ENCODE results near the gene TYMP.
A peak's percentile ranks its signal among the peaks of the same experiment; 100 is the strongest.
"Not testable (repeated sequence)": the region's sequence is repeated elsewhere in the genome, so short reads cannot be mapped to it uniquely, and the experiment has no call there.

Gene TYMP

DNA sequence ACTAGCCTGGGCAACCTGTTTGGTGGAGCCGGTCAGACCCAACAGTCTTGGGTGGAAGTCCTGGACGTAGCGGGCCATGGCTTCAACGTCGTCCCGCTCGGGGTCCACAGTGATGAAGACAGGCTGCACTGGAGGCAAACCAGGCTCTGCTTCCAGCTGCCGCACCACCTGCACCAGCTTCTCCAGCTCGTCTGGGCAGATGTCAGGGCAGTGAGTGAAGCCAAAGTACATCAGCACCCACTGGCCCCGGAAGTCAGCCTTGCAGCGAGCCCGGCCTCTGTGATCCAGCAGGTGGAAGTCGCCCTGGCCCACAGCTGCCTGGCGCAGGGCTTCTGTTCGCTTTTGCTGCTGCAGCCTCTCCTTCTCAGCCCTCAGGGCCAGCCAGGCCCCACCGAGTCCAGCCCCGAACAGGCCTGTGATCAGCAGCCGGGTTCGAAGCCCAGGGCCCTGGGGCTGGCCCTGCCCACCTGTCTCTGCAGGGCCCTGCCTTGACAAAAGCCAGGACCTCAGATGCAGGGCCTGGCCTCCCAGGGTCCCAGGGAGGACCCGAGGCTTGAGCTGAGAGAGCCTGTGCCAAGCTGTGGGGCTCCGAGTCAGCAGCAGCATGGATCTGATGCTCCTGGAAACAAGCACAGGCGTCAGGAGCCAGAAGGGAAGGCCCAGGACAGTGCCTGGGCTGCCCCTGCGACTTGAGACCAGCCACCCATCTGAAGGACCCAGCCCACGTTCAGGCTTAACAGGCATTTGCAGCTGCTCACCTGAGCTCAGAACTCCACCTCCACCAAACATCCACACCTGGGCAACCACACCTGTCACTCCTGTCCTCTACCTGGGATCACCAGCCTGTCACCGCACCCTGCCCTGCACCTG lies 5.8 kb downstream of the TYMP start:
- DNase-seq: no peak

DNA sequence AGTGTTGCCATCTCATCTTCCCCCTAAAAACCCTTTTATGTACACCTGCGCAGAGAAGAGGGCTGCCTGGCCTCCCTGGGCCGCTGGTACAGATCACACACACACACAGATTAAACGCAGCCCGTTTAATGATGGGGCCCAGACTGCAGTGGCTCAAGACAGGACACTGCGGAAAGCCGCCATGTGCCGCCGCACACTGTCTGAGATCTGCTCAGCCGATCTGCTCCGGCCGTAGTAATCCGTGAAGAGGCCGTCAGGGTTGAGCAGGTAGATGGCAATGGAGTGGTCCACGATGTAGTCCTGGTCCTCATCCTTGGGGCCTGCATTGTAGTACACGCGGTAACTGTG lies 6.4 kb downstream of the TYMP start:
- no peak for DNase-seq

DNA sequence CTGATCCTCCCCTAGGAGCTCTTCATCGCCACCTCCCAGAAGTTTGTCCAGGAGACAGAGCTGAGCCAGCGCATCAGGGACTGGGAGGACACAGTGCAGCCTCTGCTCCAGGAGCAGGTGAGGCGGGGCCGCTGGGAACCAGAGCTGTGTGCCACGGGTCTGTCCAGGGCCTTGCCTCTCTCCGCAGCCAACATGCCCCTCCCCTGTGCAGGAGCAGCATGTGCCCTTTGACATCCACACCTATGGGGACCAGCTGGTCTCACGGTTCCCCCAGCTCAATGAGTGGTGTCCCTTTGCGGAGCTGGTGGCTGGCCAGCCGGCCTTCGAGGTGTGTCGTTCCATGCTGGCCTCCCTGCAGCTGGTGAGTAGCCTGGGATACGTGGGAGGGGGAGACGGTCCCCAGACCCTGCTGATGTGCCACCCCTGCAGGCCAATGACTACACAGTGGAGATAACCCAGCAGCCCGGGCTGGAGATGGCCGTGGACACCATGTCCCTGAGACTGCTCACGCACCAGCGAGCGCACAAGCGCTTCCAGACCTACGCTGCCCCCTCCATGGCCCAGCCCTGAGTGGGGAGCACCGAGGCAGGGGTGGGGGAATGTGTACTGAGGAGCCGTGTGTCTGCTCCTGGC lies 6.9 kb downstream of the TYMP start:
- no peak for DNase-seq

DNA sequence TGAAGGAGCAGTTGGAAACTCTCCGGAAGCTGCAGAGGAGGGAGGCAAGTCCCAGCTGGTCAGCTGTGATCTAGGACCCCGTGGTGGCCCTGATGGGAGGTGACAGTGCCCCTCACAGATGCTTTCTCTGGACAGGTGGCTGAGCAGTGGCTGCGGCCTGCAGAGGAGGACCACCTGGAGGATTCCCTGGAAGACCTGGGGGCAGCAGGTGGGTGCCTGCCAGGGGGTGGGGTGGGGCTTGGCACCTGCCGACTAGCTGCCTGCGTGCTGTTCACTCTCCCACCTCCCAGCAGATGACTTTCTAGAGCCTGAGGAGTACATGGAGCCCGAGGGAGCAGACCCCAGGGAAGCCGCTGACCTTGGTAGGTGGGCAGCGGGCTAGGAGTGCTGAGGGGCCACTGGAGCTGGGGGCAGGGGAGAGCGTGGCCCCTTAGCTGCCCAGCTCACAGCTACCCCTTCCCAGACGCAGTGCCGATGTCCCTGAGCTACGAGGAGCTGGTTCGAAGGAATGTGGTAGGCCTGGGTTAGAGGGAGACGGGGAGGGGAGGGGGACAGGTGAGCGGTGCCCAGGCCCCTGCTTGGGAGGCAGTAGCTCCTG lies 7.5 kb downstream of the TYMP start:
- no peak for DNase-seq

DNA sequence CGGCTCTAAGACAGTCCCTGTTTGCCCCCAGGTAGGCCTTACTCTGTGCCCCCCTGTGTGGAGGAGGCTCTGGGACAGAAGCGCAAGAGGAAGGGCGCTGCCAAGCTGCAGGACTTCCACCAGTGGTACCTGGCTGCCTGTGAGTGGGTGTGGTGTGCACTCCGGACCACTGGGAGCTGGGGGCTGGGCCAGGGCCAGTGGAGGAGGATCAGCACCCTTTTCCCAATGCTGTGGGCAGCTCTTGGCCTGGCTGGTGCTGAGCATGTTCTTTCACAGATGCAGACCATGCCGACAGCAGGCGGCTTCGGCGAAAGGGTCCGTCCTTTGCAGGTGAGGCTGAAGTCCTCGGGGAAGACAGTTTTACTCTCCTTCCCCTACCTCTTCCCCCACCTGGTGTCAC lies 8.1 kb downstream of the TYMP start:
- no peak for DNase-seq

DNA sequence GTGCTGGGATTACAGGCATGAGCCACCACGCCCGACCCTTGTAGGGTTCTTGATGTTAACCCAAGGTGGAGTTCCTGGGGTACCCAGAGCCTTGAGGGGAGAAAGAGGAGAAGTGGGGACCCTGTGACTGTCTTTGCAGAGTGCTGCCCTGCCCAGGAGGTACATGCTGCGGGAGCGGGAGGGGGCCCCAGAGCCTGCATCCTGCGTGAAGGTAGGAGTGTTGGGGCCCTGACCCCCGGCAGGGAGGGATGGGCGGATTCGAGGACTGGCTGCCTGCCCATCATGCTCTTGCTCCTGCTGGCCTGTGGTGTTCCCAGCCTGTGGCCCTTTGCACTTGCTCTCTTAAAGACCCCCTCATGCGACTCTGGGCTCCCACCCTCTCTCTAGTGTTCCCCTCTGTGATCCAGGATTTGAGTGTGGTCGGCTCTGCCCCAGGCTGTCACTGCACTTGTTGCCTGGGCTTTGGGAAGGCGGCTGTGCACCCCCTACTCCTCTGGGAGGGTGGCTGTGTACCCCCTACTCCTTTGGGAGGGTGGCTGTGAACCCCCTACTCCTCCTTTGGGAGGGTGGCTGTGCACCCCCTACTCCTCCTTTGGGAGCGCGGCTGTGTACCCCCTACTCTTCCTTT lies 8.9 kb downstream of the TYMP start:
- DNase-seq: no peak

DNA sequence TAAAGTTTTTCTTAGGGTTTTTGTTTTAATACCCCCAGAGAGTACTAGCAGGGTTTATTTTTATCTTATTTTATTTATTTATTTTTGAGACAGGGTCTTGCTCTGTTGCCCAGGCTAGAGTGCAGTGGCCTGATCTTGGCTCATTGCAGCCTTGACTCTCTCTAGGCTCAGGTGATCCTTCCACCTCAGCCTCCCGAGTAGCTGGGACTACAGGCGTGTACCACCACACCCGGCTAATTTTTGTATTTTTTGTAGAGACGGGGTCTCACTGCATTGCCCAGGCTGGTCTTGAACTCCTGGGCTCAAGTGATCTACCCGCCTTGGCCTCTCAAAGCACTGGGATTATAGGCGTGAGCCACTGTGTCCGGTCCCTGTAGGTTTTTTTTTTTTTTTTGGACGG lies 9.6 kb downstream of the TYMP start:
- DNase-seq: not testable (repeated sequence)

DNA sequence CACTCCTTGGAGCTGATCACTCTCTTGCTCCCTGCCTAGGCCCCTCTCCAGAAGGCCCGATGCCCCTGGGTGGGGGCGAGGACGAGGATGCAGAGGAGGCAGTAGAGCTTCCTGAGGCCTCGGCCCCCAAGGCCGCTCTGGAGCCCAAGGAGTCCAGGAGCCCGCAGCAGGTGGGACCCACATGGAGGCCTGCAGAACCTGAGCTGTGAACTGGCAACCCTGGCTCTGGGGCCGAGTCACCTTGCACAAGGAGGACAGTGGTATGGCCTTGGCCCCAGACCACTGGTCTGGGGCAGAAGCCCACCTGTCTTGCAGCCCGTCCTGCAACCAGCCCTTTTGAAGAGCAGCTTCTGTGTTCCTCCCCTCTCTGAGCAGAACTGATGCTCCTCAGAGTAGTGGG lies 10.7 kb downstream of the TYMP start:
- no peak for DNase-seq

DNA sequence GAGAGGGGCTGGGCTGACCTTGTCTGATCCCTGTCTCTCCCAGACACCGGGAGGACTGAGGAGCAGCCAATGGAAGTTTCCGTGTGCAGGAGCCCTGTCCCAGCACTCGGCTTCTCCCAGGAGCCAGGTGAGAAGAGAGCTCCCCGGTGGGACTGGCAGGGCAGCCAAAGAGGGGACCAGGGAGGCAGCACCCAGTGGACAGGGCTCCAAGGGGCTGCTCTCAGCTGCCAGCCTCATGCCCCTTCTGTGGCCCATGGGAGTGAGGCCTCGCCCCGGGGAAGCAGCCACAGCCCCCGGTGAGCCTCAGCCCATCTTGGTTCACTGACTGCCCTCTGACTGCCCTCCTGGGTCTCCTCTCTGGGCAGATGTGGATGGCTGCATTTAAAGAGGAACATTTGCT lies 11.2 kb downstream of the TYMP start:
- DNase-seq: no peak

DNA sequence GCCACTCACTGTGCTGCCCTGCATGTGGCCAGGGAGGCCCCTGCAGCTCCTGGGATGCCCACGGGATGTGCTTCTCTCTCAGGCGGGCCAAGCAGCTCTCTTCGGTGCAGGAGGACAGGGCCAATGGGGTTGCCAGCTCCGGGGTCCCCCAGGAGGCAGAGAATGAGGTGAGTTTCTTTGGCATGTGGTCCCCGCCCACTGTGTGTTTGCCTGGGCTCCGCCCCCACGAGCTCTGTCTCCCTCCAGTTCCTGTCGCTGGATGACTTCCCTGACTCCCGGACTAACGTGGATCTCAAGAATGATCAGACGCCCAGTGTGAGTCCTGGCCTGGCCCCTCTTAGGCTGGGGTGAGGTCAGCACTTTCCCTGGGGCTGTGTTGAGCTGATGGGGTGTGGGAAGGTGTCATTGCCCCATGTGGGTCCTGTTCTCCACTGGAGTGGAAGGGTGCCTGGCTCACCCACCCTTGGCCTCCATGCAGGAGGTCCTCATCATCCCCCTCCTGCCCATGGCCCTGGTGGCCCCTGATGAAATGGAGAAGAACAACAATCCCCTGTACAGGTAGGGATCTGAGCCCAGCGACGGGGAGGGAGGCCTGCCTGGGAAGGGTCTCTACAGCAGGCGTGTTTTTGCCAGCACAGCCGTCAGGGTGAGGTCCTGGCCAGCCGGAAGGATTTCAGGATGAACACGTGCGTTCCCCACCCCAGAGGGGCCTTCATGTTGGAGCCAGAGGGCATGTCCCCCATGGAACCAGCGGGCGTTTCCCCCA lies 12.1 kb downstream of the TYMP start:
- DNase-seq: no peak

DNA sequence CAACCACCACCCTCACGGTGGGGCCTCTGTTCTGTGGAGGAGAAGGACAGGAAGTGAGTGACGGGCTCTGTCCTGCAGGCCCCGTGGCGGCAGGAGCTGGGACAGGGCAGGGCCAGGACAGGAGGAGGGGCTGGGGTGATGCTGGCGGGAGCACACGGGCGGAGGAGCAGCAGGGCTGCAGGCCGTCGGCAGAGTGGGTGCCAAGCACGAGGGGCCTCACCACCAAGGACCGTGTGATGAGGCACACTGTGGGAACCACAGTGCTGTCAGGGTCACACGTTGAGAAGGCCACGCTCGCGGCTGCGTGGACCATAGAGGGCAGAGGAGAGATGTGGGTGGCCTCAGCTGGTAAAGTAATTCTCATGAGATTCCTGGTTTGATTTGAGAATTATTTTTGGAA lies 12.9 kb downstream of the TYMP start:
- no peak for DNase-seq

DNA sequence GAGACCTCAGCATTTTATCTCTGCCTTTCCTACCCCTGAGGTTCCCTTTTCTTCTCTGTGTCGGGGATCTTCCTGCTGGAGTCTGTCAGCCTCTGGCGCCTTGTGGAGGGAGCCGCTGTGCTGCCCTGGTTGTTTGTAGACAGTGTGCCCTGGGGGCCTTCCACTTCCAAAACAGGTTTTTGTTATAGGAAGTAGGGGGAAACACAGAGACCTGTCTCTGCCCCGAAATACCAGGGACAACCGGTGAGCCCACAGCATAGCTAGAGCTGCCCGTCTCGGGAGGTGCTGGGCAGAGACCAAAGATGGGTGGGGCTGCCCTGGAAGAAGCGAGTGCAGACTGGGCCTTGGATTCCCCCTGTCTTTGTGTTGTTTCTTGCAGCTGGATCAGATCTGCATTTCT lies 13.7 kb downstream of the TYMP start:
- no peak for DNase-seq

DNA sequence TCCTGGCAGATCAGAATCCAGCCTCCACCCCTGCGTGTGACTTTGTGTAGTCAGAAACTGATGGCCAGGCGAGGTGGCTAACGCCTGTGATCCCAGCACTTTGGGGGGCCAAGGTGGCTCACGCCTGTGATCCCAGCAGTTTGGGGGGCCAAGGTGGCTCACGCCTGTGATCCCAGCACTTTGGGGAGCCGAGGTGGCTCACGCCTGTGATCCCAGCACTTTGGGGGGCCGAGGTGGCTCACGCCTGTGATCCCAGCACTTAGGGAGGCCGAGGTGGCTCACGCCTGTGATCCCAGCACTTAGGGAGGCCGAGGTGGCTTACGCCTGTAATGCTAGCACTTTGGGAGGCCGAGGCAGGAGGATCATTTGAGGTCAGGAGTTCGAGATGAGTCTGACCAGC lies 16.6 kb downstream of the TYMP start:
- no peak for DNase-seq

DNA sequence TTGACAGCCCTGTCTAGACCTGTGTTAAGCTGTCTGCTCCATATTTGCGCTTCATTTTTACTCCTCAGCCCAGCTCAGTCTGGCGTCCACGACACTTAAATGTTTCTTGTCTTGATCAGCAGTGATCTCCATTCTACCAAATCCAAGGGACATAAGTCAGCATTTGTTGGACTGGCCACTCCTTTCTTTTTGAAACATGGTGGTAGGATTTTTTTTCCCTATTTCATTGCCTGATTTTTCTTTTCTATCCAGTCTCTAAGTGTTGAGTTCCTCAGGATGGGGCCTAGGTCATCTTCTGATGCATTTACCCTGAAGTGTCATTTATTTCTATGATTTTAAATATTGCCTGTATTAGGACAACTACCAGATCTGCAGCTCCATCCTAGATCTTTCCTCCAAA lies 20.9 kb downstream of the TYMP start:
- DNase-seq: no peak

DNA sequence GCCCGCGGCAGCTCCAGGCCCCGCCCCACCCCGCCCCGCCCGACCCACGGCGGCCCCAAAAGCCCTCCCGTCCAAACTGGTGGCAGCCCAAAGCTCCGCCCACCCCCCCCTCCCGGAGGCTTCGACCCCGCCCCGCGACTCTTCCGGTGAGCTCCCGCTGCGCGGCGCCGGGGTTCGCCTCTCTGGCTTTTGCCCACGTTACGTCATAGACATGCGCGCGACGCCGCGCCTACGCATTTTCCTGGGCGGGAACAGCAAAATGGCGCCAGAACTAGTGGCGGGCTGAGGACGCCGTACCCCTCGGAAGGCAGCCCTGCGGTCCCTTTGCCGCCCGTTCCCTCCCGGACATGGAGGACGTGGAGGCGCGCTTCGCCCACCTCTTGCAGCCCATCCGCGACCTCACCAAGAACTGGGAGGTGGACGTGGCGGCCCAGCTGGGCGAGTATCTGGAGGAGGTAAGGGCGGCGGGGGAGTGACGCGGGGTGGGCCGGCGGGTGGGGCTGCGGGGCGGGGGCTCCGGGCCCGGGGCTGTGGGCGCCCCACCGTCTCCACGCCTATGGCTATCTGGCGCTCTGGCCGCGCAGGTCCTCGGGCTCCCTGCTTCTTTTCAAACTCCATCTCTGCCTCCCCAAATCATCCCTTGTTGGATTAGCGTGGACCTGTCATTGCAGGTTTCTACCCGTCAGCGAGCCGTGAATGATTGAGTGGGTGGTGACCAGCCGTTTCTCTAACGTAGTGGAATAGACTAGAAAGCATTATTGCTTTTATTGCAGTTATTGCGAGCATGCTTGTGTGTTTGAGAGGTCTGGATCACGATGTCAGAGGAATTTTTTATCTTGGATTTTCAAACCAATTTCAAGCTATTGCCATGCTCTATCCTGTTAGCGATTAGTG lies 21.6 kb downstream of the TYMP start, which contains the start of gene NCAPH2:
NCAPH2 (plus strand) TSS at position 234 of the 894 bp plus-strand sequence; CDS start at position 348, 114 bp downstream.
- peak; percentile 96 to 98 for DNase-seq

DNA sequence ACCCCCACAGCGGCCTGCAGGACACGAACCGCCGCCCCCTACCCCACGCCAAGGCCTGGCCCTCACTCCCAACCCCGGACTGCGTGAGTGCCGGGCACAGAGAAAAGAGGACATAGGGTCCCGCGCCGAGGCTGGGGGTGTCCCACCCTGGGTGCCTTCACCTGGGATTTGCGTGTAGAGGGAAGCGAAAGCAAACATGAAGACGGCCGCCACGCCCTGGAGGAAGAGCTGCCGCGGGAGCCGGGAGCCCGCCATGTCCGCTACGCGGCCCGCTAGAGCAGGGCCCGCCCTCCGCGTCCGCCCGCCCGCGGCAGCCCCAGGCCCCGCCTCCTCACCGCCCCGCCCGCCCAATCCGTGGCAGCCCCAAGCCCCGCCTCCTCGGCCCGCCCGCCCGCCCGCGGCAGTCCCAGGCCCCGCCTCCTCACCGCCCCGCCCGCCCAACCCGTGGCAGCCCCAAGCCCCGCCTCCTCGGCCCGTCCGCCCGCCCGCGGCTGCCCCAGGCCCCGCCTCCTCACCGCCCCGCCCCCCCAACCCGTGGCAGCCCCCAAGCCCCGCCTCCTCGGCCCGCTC lies 22.3 kb downstream of the TYMP start, which contains the start of gene LMF2:
LMF2 (minus strand) TSS at position 282 of the 570 bp plus-strand sequence; CDS start at position 255, 27 bp downstream.
- peak; percentile 92 to 94 for DNase-seq

DNA sequence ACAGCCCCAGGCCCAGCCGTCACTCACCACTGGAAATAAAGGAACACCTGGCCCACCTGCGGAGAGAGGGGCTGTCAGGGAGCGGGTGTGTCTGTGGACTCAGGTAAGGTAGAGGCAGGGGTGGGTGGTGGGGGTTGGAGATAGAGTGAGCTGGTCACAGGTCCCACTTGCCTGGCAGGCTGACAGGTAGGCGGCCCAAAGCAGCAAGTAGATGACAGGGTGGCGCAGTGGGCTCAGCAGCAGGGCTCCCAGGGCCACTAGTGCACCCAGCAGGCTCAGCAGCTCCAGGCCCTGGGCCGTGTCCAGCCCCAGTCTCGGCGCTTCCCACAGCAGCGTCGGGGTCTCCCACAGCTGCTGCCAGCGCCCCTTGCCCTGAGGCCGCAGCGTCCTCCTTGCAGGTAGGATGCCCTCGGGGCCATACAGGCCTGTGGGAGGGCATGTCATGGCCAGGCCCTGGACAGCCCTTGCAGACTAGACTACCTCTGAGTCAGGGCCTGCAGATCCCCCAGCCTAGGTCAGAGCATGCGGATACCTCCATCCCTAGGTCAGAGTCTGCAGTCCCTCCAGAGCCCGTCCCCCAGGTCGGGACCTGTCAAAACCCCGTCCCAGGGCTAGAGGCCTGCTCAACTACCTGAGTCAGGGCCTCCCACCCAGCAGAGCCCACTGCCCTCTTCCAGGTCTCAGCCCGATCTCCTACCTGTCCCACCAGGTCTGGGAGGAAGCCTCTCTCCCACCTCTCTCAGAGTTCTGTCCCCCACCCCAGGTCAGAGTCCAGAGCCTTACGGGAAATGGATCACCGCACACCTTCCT lies 23.0 kb downstream of the TYMP start:
- DNase-seq: no peak

DNA sequence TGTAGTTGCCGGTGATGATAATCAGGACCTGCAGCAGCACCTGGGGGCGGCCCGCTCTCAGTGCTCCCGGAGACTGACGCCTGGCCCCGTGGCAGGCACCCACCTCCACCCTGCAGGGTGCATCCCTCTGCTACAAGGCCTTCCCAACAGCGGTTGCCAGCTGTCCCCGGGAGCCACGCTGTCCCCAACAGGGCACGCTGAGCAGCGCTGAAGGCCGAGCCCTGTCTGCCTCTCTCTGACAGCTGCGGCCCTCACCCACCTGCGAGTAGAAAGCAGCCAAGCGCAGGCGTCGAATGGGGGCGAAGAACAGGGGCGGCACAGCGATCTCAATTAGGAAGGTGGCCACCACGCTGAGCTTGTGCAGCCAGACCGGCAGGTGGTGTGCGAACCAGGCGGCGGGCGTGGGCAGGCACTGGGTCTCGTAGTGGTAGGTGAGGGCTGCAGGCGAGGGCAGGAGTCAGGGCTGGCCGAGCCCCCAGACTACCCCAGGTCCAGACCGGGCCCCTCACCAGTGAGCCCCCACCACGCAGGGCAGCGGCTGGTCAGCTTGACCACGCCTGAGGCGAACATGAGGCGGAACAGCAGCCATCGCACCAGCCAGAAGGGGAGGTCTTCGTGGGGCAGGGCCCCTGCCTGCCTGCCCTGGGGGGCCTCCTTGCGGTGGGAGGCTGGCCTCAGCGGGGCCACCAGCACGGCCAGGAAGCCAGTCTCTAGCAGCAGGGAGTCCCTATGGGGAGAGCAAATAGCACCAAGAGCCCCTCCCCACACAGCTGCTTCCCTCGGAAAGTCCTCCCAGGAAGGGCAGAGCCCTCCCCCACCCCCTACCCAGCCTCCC lies 23.8 kb downstream of the TYMP start:
- DNase-seq: no peak

DNA sequence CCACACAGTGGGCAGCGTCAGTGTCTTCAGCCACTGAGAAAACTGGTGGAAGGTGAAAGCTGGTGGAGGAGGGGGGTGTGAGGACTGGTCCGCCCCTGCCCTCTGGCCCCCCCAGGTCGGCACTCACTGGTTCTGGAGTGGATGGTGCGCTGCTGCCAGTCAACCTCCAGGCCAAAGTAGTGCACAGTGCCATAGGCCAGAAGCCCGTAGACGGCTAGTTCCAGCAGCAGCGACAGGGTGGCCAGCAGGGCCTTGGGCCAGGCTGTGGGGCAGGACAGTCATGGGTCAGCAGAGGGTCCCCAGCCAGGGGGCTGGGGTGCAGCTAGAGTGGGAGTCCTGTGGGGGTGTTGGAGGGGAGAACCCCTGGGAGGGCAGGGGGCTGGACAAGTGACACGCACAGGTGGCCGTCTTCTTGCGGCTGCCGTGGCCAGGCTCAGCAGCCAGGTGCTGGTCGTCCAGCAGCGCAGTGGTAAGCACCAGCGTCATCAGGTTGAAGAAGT lies 24.5 kb downstream of the TYMP start:
- no peak for DNase-seq
